Chondrocyte (in vitro differentiated cells): ENCODE measurements around the gene GNB5. TPM values are rescaled to one million over a fixed set of nuclear protein-coding genes. Genes with fewer than 3 reads are reported as not detected.

ENCODE experiments used
- DNase-seq: peaks from one replicate; pipeline ENCODE4 v3.0.0; 2021; ENCODE audit warnings: mixed read lengths, low spot score
- H3K27ac Mint-ChIP-seq: one replicate; pipeline ENCODE4 v1.8.0; 2021; ENCODE audit warnings: mild to moderate bottlenecking, moderate library complexity, mixed read lengths; ENCODE audit not compliant: unreplicated experiment
- H3K27me3 Mint-ChIP-seq: 2 replicates; pipeline ENCODE4 v1.8.0; 2021; ENCODE audit warnings: low read depth, mixed read lengths
- H3K36me3 Mint-ChIP-seq: 2 replicates; pipeline ENCODE4 v1.8.0; 2021; ENCODE audit warnings: low read depth, mixed read lengths
- H3K4me1 Mint-ChIP-seq: 2 replicates; pipeline ENCODE4 v1.8.0; 2021; ENCODE audit warnings: low read depth, mild to moderate bottlenecking, mixed read lengths
- H3K4me3 Mint-ChIP-seq: one replicate; pipeline ENCODE4 v1.8.0; 2021; ENCODE audit warnings: mild to moderate bottlenecking, moderate library complexity, mixed read lengths; ENCODE audit not compliant: unreplicated experiment
- H3K9me3 Mint-ChIP-seq: 2 replicates; pipeline ENCODE4 v1.8.0; 2021; ENCODE audit warnings: low read depth, mixed read lengths
- CTCF ChIP-seq: fragments of 200-600 bp; sonication (generic); IDR thresholded peaks from 2 replicates; pipeline ENCODE4 v1.5.0; 2021; ENCODE audit warnings: antibody characterized with exemption, mild to moderate bottlenecking, moderate library complexity
- total RNA-seq: library from RNA; stranded (reverse); gene quantifications from 3 replicates; pipeline ENCODE4 v1.2.1, GENCODE V29; 2021

The GNB5 gene
- total RNA-seq, 1 donor from 2014 or later: 25.7 TPM

GRCh38 chr15:52115598-52116427, 75.4 kb downstream of the GNB5 start:
- no peak for DNase-seq
- Mint-ChIP-seq H3K9me3 (no peaks in the 10 kb centered on the region), H3K27me3 (no peaks in the 10 kb centered on the region), H3K4me3 (no peak overlapping the region), H3K36me3 (no peaks in the 10 kb centered on the region), H3K4me1 (peaks cover 7% of the 10 kb centered on the region), H3K27ac (no peak overlapping the region)
- TF ChIP-seq CTCF: no peak

- Mint-ChIP-seq H3K27ac (no peak overlapping the region), H3K4me1 (peaks cover 7% of the 10 kb centered on the region), H3K36me3 (no peaks in the 10 kb centered on the region), H3K9me3 (no peaks in the 10 kb centered on the region), H3K27me3 (no peaks in the 10 kb centered on the region), H3K4me3 (no peak overlapping the region)
- no peak for TF ChIP-seq CTCF
- no peak for DNase-seq
These were observed 76.7 kb downstream of the GNB5 start for GRCh38 chr15:52114261-52115055.

GRCh38 chr15:52113708-52114107, 77.5 kb downstream of the GNB5 start:
- no peak for TF ChIP-seq CTCF
- DNase-seq: no peak
- Mint-ChIP-seq H3K9me3 (no peaks in the 10 kb centered on the region), H3K27me3 (no peaks in the 10 kb centered on the region), H3K4me1 (peaks cover 7% of the 10 kb centered on the region), H3K27ac (no peak overlapping the region), H3K36me3 (no peaks in the 10 kb centered on the region), H3K4me3 (no peak overlapping the region)

DNA sequence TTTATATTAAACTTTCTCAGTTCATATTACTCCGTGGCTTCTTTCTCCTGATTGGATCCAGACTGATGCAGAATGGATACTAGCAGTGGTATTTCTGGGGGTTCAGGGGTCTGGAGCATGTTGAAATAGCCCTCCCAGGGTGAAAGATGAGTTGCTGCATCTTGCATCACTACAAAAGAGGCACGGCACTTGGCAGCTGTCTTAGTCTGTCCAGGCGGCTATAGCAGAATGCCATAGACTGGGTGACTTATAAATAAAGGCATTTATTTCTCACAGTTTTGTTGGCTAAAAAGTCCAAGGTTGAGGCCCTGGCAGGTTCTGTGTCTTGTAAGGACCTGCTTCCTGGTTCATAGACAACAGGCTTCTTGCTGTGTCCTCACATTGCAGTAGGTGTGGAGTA, 78.0 kb downstream of the GNB5 start:
- no peak for DNase-seq
- H3K4me3 Mint-ChIP-seq: no peak overlapping the region
- H3K4me1 Mint-ChIP-seq: peaks cover 7% of the 10 kb centered on the region
- no peaks in the 10 kb centered on the region for H3K27me3 Mint-ChIP-seq
- H3K9me3 Mint-ChIP-seq: no peaks in the 10 kb centered on the region
- no peaks in the 10 kb centered on the region for H3K36me3 Mint-ChIP-seq
- TF ChIP-seq CTCF: no peak
- H3K27ac Mint-ChIP-seq: peak overlapping the region; percentile 51

DNA sequence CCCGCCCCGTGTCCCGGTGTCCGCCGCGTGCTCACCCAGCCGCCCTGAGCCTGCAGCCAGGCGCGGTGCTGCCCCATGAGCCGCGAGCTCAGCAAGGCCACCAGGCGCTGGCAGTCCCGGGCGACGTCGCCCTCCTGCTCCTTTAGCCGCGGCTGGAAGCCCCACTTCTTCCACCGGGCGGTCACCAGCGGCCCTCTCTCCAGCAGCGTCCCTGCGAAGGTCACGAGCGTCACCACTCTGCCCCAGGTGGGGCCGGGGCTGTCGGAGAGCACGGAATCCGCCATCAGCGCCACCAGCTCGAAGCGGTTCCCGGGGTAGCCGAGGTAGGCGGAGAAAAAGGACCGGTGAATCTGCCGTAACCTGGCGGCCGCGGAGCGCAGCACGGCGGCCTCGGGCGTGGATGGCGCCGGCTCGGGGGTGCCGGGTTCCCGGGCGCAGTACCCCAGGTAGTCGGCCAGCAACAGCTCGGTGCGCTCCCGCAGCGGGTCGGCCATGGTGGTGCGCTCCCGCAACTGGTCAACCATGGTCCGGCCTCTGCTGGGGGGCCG, 78.9 kb downstream of the GNB5 start:
- H3K4me3 Mint-ChIP-seq: no peak overlapping the region
- TF ChIP-seq CTCF: no peak

More for the DNA sequence above, 78.9 kb downstream of the GNB5 start:
- Mint-ChIP-seq H3K4me1 (peaks cover 5% of the 10 kb centered on the region), H3K9me3 (no peaks in the 10 kb centered on the region), H3K27ac (no peak overlapping the region), H3K27me3 (no peaks in the 10 kb centered on the region), H3K36me3 (no peaks in the 10 kb centered on the region)
- DNase-seq: no peak
